Measurements from ENCODE around the gene ZNF317.
"Not testable (repeated sequence)": the region's sequence is repeated elsewhere in the genome, so short reads cannot be mapped to it uniquely, and the experiment has no call there.

Gene ZNF317

DNA sequence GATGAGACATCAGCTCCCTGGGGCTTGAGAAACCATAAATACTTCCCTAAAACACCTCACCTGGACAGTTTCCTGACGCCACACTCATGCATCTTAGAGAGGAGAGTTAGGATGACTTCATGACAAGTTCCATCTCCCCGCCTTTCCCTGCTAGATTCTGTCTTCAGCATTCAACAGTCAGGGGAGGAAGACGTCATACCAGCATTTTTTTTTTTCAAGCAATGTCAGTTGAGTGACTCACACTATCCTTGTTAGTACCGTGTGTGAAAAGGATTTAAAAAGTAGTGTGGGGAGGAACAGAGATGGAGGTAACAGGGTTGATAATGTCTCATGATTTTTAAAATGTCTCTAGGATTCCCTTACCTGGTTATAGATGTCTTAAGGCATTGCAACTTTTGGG lies 38.7 kb downstream of the ZNF317 start, which contains the start of gene OR7D2:
TSS of gene OR7D2 (plus strand) at position 79 of the 400 bp plus-strand sequence. CDS start 6,803 bp downstream, outside the sequence.
- no peaks in the 10 kb centered on the region for H3K9me3 ChIP-seq
- peaks cover 6% of the 10 kb centered on the region; the same call in 1 of the 2 replicates for H3K27me3 ChIP-seq
- H3K4me3 ChIP-seq (ENCODE audit: low read depth, low read length), result no peak within 1 kb of the TSS
- H3K36me3 ChIP-seq, result no peaks in the 10 kb centered on the region
- H3K4me1 ChIP-seq, result no peaks in the 10 kb centered on the region
- no peak for DNase-seq
- TF ChIP-seq, protein P1, sequence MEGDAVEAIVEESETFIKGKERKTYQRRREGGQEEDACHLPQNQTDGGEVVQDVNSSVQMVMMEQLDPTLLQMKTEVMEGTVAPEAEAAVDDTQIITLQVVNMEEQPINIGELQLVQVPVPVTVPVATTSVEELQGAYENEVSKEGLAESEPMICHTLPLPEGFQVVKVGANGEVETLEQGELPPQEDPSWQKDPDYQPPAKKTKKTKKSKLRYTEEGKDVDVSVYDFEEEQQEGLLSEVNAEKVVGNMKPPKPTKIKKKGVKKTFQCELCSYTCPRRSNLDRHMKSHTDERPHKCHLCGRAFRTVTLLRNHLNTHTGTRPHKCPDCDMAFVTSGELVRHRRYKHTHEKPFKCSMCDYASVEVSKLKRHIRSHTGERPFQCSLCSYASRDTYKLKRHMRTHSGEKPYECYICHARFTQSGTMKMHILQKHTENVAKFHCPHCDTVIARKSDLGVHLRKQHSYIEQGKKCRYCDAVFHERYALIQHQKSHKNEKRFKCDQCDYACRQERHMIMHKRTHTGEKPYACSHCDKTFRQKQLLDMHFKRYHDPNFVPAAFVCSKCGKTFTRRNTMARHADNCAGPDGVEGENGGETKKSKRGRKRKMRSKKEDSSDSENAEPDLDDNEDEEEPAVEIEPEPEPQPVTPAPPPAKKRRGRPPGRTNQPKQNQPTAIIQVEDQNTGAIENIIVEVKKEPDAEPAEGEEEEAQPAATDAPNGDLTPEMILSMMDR (IDR thresholded peaks at IDR 0.05; ENCODE audit: low read depth, low read length), result no peak

DNA sequence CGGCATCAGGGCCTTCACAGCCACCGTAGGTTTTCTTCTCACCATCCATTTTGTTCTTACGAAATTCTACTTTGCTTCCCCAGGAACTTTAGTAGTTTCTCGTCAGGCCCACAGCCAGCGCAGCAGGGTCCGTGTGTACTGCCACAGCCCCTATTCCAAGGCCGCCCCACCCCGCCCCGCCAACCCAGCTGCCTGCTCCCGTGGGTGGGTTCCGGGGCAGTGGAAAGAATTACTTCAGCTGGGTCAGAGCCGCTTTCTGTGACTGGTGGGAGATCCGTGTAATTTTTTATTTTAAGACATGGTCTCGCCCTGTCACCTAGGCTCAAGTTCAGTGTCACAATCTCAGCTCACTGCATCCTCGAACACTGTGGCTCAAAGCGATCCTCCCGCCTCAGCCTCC lies 42.8 kb downstream of the ZNF317 start:
- 0 out of 2 replicates have a peak, but pooled peaks cover 6% of the 10 kb centered on the region for H3K27me3 ChIP-seq
- no peaks in the 10 kb centered on the region for H3K36me3 ChIP-seq
- no peak overlapping the region for H3K4me3 ChIP-seq (ENCODE audit: low read depth, low read length)
- no peak for DNase-seq
- TF ChIP-seq, protein P1 (IDR thresholded peaks at IDR 0.05; ENCODE audit: low read depth, low read length), result no peak
- no peaks in the 10 kb centered on the region for H3K4me1 ChIP-seq
- H3K9me3 ChIP-seq, result no peaks in the 10 kb centered on the region

DNA sequence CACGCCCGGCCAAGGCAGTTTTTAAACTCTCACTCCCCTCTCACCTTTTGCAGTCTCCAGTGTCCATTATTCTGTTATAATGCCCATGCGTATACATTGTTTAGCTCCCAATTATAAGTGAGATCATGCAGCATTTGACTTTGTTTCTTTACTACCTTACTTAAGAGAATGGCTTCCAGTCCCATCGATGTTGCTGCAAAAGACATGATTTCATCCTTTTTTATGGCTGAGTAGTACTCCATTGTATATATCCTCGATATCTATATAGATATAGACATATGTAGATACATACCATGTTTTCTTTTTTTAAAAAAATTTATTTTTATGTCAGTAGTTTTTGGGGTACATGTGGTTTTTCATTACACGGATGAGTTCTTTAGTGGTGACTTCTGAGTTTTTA lies 47.0 kb downstream of the ZNF317 start:
- TF ChIP-seq, protein P1 (IDR thresholded peaks at IDR 0.05; ENCODE audit: low read depth, low read length), result no peak
- H3K4me1 ChIP-seq, result no peaks in the 10 kb centered on the region
- H3K27me3 ChIP-seq, result no peaks in the 10 kb centered on the region
- no peaks in the 10 kb centered on the region for H3K36me3 ChIP-seq
- H3K4me3 ChIP-seq (ENCODE audit: low read depth, low read length), result no peak overlapping the region
- no peak for DNase-seq
- H3K9me3 ChIP-seq, result no peaks in the 10 kb centered on the region

DNA sequence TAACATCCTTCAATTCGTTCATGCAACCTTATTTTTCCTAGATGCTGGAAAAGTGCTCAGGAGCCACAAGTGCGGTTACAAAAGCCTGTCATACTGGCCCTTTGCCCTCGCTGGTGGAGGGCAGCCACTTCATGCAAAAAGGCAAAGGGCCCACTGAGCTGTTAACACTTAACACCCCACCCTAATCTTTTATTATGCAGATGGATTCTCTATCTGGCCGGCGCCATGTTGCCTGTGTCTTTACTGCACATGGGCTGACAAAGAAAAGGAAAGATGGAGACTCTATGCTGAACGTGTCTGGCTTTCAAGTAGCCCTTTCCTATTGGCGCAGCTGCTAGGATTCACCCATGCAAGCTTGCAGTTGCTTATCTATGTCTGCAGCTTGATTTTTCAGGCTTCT lies 49.3 kb downstream of the ZNF317 start:
- TF ChIP-seq, protein P1 (IDR thresholded peaks at IDR 0.05; ENCODE audit: low read depth, low read length), result no peak
- Histone ChIP-seq H3K4me1 (no peaks in the 10 kb centered on the region), H3K36me3 (no peaks in the 10 kb centered on the region), H3K27me3 (no peaks in the 10 kb centered on the region), H3K9me3 (no peaks in the 10 kb centered on the region), H3K4me3 (ENCODE audit: low read depth, low read length) (no peak overlapping the region)
- no peak for DNase-seq

DNA sequence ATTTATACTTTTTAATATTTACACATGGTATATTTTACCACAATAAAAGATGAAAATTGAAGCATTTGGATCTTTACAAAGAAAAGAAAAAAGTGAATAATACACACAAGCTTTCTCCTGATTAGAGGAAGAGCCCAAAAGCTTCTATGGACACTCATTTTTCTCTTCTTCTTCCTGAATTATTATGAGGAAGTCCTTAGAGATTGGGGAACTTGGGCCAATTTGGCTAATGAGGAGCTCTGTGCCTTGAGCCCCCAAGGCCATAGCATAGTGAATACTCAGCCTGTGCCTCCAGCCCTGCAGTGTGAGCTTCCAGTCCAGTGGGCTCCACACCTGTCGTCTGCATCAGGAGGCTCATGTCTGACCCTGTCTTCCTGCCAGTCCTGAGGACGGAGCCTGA lies 57.8 kb downstream of the ZNF317 start:
- not testable (repeated sequence) for H3K9me3 ChIP-seq; H3K36me3 ChIP-seq; H3K4me1 ChIP-seq; H3K4me3 ChIP-seq (ENCODE audit: low read depth, low read length); H3K27me3 ChIP-seq; DNase-seq

DNA sequence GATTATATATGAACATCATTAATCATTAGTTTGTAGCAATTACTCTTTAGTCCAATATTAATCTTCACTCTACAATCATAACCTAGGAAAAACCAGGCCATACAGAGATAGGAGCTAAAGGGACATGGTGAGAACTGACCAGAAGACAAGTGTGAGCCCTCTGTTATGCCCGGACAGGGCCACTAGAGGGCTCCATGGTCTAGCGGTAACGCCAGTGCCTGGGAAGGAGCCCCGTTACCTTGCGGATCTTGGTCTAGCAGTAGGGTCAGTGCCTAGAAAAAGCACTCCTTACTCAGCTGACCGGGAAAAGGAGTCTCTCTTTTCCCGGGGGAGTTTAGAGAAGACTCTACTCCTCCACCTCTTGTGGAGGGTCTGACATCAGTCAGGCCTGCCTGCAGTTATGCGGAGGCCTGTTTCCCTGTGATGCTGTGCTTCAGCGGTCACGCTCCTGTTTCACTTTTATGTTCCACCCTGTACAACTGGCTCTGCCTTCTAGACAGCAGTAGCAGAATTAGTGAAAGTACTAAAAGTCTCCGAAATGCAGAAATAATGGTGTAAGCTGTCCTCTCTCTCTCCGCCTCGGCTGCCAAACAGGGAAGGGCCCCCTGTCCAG lies 65.4 kb downstream of the ZNF317 start:
- peak overlapping the region; percentile 3; the same call in 1 of the 2 replicates for H3K4me3 ChIP-seq (ENCODE audit: low read depth, low read length)
- H3K9me3 ChIP-seq, result no peaks in the 10 kb centered on the region
- H3K4me1 ChIP-seq, result no peaks in the 10 kb centered on the region
- DNase-seq, result peak; percentile 78
- peaks cover 31% of the 10 kb centered on the region for H3K27me3 ChIP-seq
- no peaks in the 10 kb centered on the region for H3K36me3 ChIP-seq
- TF ChIP-seq, protein P1 (IDR thresholded peaks at IDR 0.05; ENCODE audit: low read depth, low read length), result peak; percentile 87

Measured in BE2C (cell line).